GM10847 (cell line): ENCODE data around the gene ATP9A.

Experiments used
- POLR2A ChIP-seq: IDR thresholded peaks from 2 replicates; pipeline ENCODE4 v1.6.1; 2011; ENCODE audit not compliant: insufficient read length; ENCODE audit errors: extremely low read depth

The ATP9A gene

GRCh38 chr20:51563486-51564332 lies 204.5 kb downstream of the ATP9A start:
- no peak for TF ChIP-seq POLR2A

- TF ChIP-seq POLR2A, result no peak
Observed at GRCh38 chr20:51563174-51563485, 205.1 kb downstream of the ATP9A start.

GRCh38 chr20:51562332-51563173 lies 205.6 kb downstream of the ATP9A start:
- TF ChIP-seq POLR2A, result no peak

- no peak for TF ChIP-seq POLR2A
Observed at GRCh38 chr20:51562027-51562331, 206.2 kb downstream of the ATP9A start.

GRCh38 chr20:51560550-51561307 lies 207.5 kb downstream of the ATP9A start:
- no peak for TF ChIP-seq POLR2A

GRCh38 chr20:51560042-51560441 lies 208.1 kb downstream of the ATP9A start:
- no peak for TF ChIP-seq POLR2A

- no peak for TF ChIP-seq POLR2A
Observed at GRCh38 chr20:51554538-51555165, 213.5 kb downstream of the ATP9A start.

GRCh38 chr20:51553897-51554486 lies 214.2 kb downstream of the ATP9A start:
- TF ChIP-seq POLR2A, result no peak

GRCh38 chr20:51551186-51551585 lies 217.0 kb downstream of the ATP9A start:
- no peak for TF ChIP-seq POLR2A

- no peak for TF ChIP-seq POLR2A
Observed at GRCh38 chr20:51549474-51549873, 218.7 kb downstream of the ATP9A start.

GRCh38 chr20:51547951-51548350 lies 220.2 kb downstream of the ATP9A start:
- TF ChIP-seq POLR2A, result no peak
